WTC11 (cell line): Measurements from ENCODE around the gene RAPH1. TPM values are rescaled to one million over a fixed set of nuclear protein-coding genes. Genes with fewer than 3 reads are reported as not detected.

Experiments used
- ATAC-seq: fragments of 200-7000 bp; cut with Tn5 transposase; 2 replicates; pipeline ENCODE4 v1.10.0; 2021; ENCODE audit warnings: mild to moderate bottlenecking, moderate library complexity
- CTCF ChIA-PET: fragments of 300-600 bp; sonication (Branson Sonifier 250); formaldehyde crosslinking; loops from one replicate; lab custom pipeline; 2021; ENCODE audit warnings: antibody characterized with exemption; lab: Charles Lee
- POLR2A ChIA-PET: fragments of 350-600 bp; sonication (Branson Sonifier 250); formaldehyde crosslinking; loops from one replicate; lab custom pipeline; 2021; ENCODE audit warnings: antibody characterized with exemption; lab: Charles Lee
- DNase-seq: peaks from one replicate; pipeline ENCODE4 v3.0.0; 2021; ENCODE audit warnings: low spot score
- H3K27ac Mint-ChIP-seq: 2 replicates; pipeline ENCODE4 v1.8.0; 2021; ENCODE audit warnings: mixed read lengths
- H3K27me3 Mint-ChIP-seq: 2 replicates; pipeline ENCODE4 v1.8.0; 2021; ENCODE audit warnings: low read depth, mild to moderate bottlenecking, moderate library complexity, mixed read lengths
- H3K36me3 Mint-ChIP-seq: 2 replicates; pipeline ENCODE4 v1.8.0; 2021; ENCODE audit warnings: mixed read lengths
- H3K4me1 Mint-ChIP-seq: 2 replicates; pipeline ENCODE4 v1.8.0; 2022; ENCODE audit warnings: mixed read lengths
- H3K4me3 Mint-ChIP-seq: 2 replicates; pipeline ENCODE4 v1.8.0; 2021; ENCODE audit warnings: mild to moderate bottlenecking, moderate library complexity, mixed read lengths
- H3K9me3 Mint-ChIP-seq: 2 replicates; pipeline ENCODE4 v1.8.0; 2021; ENCODE audit warnings: mixed read lengths
- CREM ChIP-seq: sonication (generic); formaldehyde crosslinking; IDR thresholded peaks from 2 replicates; pipeline ENCODE4 v1.8.1; 2022; ENCODE audit warnings: mild to moderate bottlenecking, missing genetic modification reagents, moderate library complexity
- CTCF ChIP-seq: fragments of 200-600 bp; IDR thresholded peaks from 2 replicates; pipeline ENCODE4 v1.8.0; 2022; ENCODE audit warnings: antibody characterized with exemption
- ESRRA ChIP-seq: sonication (generic); formaldehyde crosslinking; IDR thresholded peaks from 2 replicates; pipeline ENCODE4 v1.8.1; 2022; ENCODE audit warnings: mild to moderate bottlenecking, missing genetic modification reagents, borderline replicate concordance
- ETV6 ChIP-seq: sonication (generic); formaldehyde crosslinking; IDR thresholded peaks from 2 replicates; pipeline ENCODE4 v1.8.1; 2022; ENCODE audit warnings: mild to moderate bottlenecking, missing genetic modification reagents
- FOXP1 ChIP-seq: sonication (generic); formaldehyde crosslinking; IDR thresholded peaks from 2 replicates; pipeline ENCODE4 v1.8.0; 2022; ENCODE audit warnings: missing genetic modification reagents, mild to moderate bottlenecking, moderate library complexity, borderline replicate concordance
- IRF2 ChIP-seq: sonication (generic); formaldehyde crosslinking; IDR thresholded peaks from 2 replicates; pipeline ENCODE4 v1.8.0; 2022; ENCODE audit warnings: low read depth, missing genetic modification reagents, borderline replicate concordance
- MLX ChIP-seq: sonication (generic); formaldehyde crosslinking; IDR thresholded peaks from 2 replicates; pipeline ENCODE4 v1.8.1; 2023; ENCODE audit warnings: mild to moderate bottlenecking, missing genetic modification reagents, moderate library complexity
- MXD4 ChIP-seq: fragments of 250-450 bp; sonication (Bioruptor Pico); IDR thresholded peaks from 2 replicates; pipeline ENCODE4 v1.8.0; 2021; ENCODE audit warnings: mild to moderate bottlenecking, moderate library complexity, borderline replicate concordance
- NR3C1 ChIP-seq: sonication (generic); formaldehyde crosslinking; conservative IDR thresholded peaks from 2 replicates; pipeline ENCODE4 v1.8.1; 2023; ENCODE audit warnings: low read depth, mild to moderate bottlenecking, missing genetic modification reagents
- OVOL2 ChIP-seq: fragments of 250-450 bp; sonication (Bioruptor Pico); IDR thresholded peaks from 2 replicates; pipeline ENCODE4 v1.9.0; 2021; ENCODE audit warnings: mild to moderate bottlenecking, borderline replicate concordance
- SP1 ChIP-seq: sonication (generic); formaldehyde crosslinking; conservative IDR thresholded peaks from 2 replicates; pipeline ENCODE4 v1.8.1; 2022; ENCODE audit warnings: missing genetic modification reagents
- TEAD1 ChIP-seq: sonication (generic); formaldehyde crosslinking; IDR thresholded peaks from 2 replicates; pipeline ENCODE4 v1.8.0; 2022; ENCODE audit warnings: mild to moderate bottlenecking, missing genetic modification reagents
- ZBTB43 ChIP-seq: sonication (generic); formaldehyde crosslinking; IDR thresholded peaks from 2 replicates; pipeline ENCODE4 v1.8.1; 2023; ENCODE audit warnings: mild to moderate bottlenecking, missing genetic modification reagents
- ZNF317 ChIP-seq: sonication (generic); formaldehyde crosslinking; IDR thresholded peaks from 2 replicates; pipeline ENCODE4 v1.8.1; 2023; ENCODE audit warnings: low read depth, mild to moderate bottlenecking, moderate library complexity, missing genetic modification reagents, borderline replicate concordance
- ZNF396 ChIP-seq: fragments of 250-450 bp; sonication (Bioruptor Pico); IDR thresholded peaks from 2 replicates; pipeline ENCODE4 v1.8.0; 2021; ENCODE audit warnings: mild to moderate bottlenecking, moderate library complexity, borderline replicate concordance
- total RNA-seq: library from RNA; stranded (reverse); gene quantifications from 3 replicates; pipeline ENCODE4 v1.2.3, GENCODE V29; 2021
- TF ChIP-seq, protein P1 (sequence below): fragments of 250-450 bp; sonication (Bioruptor Pico); IDR thresholded peaks from 2 replicates; pipeline ENCODE4 v1.9.0; 2021; ENCODE audit warnings: mild to moderate bottlenecking
- TF ChIP-seq, protein P2 (sequence below): fragments of 250-450 bp; sonication (Bioruptor Pico); IDR thresholded peaks from 2 replicates; pipeline ENCODE4 v1.9.0; 2021; ENCODE audit warnings: mild to moderate bottlenecking
- TF ChIP-seq, protein P3 (sequence below): sonication (generic); formaldehyde crosslinking; IDR thresholded peaks from 2 replicates; pipeline ENCODE4 v1.8.0; 2022; ENCODE audit warnings: missing genetic modification reagents
- TF ChIP-seq, protein P4 (sequence below): fragments of 250-450 bp; sonication (Bioruptor Pico); conservative IDR thresholded peaks from 2 replicates; pipeline ENCODE4 v1.9.0; 2021; ENCODE audit warnings: mild to moderate bottlenecking

The RAPH1 gene
- total RNA-seq, 1 experiment from 2014 or later, result 24.6 TPM

GRCh38 chr2:203547356-203547755 lies 12.3 kb upstream of the RAPH1 start:
- Mint-ChIP-seq H3K36me3 (no peaks in the 10 kb centered on the region), H3K27ac (no peak overlapping the region), H3K4me1 (no peaks in the 10 kb centered on the region), H3K4me3 (no peak overlapping the region), H3K9me3 (no peaks in the 10 kb centered on the region), H3K27me3 (no peaks in the 10 kb centered on the region)
- DNase-seq (no peak), ATAC-seq (no peak)
- CTCF ChIA-PET, result no interaction called here
- POLR2A ChIA-PET, result interaction anchor here (0.7 kb wide), 1 partner anchor 926 kb away, joined by 5 read pairs; no protein-coding TSS in a partner anchor
- TF ChIP-seq, protein P1, sequence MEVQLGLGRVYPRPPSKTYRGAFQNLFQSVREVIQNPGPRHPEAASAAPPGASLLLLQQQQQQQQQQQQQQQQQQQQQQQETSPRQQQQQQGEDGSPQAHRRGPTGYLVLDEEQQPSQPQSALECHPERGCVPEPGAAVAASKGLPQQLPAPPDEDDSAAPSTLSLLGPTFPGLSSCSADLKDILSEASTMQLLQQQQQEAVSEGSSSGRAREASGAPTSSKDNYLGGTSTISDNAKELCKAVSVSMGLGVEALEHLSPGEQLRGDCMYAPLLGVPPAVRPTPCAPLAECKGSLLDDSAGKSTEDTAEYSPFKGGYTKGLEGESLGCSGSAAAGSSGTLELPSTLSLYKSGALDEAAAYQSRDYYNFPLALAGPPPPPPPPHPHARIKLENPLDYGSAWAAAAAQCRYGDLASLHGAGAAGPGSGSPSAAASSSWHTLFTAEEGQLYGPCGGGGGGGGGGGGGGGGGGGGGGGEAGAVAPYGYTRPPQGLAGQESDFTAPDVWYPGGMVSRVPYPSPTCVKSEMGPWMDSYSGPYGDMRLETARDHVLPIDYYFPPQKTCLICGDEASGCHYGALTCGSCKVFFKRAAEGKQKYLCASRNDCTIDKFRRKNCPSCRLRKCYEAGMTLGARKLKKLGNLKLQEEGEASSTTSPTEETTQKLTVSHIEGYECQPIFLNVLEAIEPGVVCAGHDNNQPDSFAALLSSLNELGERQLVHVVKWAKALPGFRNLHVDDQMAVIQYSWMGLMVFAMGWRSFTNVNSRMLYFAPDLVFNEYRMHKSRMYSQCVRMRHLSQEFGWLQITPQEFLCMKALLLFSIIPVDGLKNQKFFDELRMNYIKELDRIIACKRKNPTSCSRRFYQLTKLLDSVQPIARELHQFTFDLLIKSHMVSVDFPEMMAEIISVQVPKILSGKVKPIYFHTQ (CRISPR knock-in tag), result no peak
- TF ChIP-seq, protein P2, sequence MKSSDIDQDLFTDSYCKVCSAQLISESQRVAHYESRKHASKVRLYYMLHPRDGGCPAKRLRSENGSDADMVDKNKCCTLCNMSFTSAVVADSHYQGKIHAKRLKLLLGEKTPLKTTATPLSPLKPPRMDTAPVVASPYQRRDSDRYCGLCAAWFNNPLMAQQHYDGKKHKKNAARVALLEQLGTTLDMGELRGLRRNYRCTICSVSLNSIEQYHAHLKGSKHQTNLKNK, result no peak
- no peak for TF ChIP-seq IRF2 (CRISPR knock-in tag)
- TF ChIP-seq NR3C1 (CRISPR knock-in tag), result no peak
- no peak for TF ChIP-seq TEAD1 (CRISPR knock-in tag)
- TF ChIP-seq, protein P3, sequence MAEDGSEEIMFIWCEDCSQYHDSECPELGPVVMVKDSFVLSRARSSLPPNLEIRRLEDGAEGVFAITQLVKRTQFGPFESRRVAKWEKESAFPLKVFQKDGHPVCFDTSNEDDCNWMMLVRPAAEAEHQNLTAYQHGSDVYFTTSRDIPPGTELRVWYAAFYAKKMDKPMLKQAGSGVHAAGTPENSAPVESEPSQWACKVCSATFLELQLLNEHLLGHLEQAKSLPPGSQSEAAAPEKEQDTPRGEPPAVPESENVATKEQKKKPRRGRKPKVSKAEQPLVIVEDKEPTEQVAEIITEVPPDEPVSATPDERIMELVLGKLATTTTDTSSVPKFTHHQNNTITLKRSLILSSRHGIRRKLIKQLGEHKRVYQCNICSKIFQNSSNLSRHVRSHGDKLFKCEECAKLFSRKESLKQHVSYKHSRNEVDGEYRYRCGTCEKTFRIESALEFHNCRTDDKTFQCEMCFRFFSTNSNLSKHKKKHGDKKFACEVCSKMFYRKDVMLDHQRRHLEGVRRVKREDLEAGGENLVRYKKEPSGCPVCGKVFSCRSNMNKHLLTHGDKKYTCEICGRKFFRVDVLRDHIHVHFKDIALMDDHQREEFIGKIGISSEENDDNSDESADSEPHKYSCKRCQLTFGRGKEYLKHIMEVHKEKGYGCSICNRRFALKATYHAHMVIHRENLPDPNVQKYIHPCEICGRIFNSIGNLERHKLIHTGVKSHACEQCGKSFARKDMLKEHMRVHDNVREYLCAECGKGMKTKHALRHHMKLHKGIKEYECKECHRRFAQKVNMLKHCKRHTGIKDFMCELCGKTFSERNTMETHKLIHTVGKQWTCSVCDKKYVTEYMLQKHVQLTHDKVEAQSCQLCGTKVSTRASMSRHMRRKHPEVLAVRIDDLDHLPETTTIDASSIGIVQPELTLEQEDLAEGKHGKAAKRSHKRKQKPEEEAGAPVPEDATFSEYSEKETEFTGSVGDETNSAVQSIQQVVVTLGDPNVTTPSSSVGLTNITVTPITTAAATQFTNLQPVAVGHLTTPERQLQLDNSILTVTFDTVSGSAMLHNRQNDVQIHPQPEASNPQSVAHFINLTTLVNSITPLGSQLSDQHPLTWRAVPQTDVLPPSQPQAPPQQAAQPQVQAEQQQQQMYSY (CRISPR knock-in tag), result no peak
- TF ChIP-seq ZNF317 (CRISPR knock-in tag), result no peak
- TF ChIP-seq ESRRA (CRISPR knock-in tag), result no peak
- TF ChIP-seq OVOL2, result no peak
- TF ChIP-seq ZNF396 (CRISPR knock-in tag), result no peak

- H3K4me1 Mint-ChIP-seq, result no peaks in the 10 kb centered on the region
- ATAC-seq (no peak), DNase-seq (no peak)
- ChIA-PET POLR2A (no interaction called here), CTCF (no interaction called here)
- H3K36me3 Mint-ChIP-seq, result no peaks in the 10 kb centered on the region
- H3K27me3 Mint-ChIP-seq, result no peaks in the 10 kb centered on the region
- H3K4me3 Mint-ChIP-seq, result no peak overlapping the region
- no peak overlapping the region for H3K27ac Mint-ChIP-seq
- H3K9me3 Mint-ChIP-seq, result no peaks in the 10 kb centered on the region
- no peak for TF ChIP-seq MXD4 (CRISPR knock-in tag)
- TF ChIP-seq ETV6 (CRISPR knock-in tag), result no peak
- no peak for TF ChIP-seq ZBTB43 (CRISPR knock-in tag)
- TF ChIP-seq TEAD1 (CRISPR knock-in tag), result no peak
- no peak for TF ChIP-seq CREM (CRISPR knock-in tag)
- TF ChIP-seq FOXP1 (CRISPR knock-in tag), result no peak
- no peak for TF ChIP-seq SP1 (CRISPR knock-in tag)
- no peak for TF ChIP-seq NR3C1 (CRISPR knock-in tag)
- TF ChIP-seq CTCF, result no peak
- TF ChIP-seq MLX, result no peak
- TF ChIP-seq, protein P4, sequence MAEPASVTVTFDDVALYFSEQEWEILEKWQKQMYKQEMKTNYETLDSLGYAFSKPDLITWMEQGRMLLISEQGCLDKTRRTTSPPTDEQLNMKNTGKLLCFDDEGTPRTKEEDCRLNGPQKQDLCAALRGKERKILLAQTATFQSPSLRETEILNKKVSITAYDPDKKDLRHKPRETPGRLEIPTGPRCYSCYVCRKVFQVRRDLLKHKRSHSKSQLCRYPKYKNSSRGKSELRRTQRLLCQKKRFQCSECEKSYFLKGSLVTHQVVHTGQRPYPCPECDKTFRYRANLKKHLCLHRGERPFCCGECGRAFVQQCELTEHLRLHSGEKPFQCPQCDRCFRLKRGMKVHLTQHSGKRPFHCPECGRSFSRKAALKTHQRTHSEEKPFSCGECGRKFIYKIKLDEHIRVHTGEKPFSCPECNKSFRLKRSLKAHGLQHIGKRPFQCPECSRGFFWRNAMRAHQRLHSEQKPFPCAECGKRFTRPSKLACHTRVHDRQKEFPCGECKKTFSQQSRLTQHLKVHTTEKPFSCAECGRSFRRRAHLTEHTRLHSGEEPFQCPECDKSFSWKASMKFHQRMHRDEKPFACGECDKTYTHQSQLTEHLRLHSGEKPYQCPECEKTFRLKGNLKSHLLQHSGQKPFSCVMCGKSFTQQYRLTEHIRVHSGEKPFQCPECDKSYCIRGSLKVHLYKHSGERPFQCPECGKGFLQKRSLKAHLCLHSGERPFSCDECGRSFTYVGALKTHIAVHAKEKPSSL (CRISPR knock-in tag), result no peak
Measured at GRCh38 chr2:203544402-203544801, 9.3 kb upstream of the RAPH1 start.
